ENCODE results near the gene PRKG1. TPM values are rescaled to one million over a fixed set of nuclear protein-coding genes. Genes with fewer than 3 reads are reported as not detected.

The PRKG1 gene
- total and polyA plus RNA-seq, 2 of the 4 experiments (the other 2 are of a cell fraction): 3.5 to 18.3 TPM

- DNase-seq (peak; percentile 59), ATAC-seq (ENCODE audit: low read depth) (peak; percentile 66)
- Histone ChIP-seq H3K27ac (ENCODE audit: insufficient read depth, low read length) (no peak overlapping the region), H3K79me1 (ENCODE audit: low read depth in 1 of 2, low read length in 2 of 2) (peaks cover 0 to 4% of the 10 kb centered on the region in 2 experiments; a peak in 2 of 4 replicates), H3K36me3 (ENCODE audit: control insufficient read depth, insufficient read depth, low read length) (no peaks in the 10 kb centered on the region), H4K20me1 (ENCODE audit: insufficient read depth, low read length) (no peaks in the 10 kb centered on the region), H3K14ac (replicated peaks; ENCODE audit: low read depth, low read length) (no peak overlapping the region), H3K4me1 (ENCODE audit: control insufficient read depth, insufficient read depth, low read length) (peaks cover 5% of the 10 kb centered on the region), H2BK15ac (ENCODE audit: low read depth, low read length) (no peak overlapping the region), H2AK9ac (replicated peaks; ENCODE audit: low read depth, low read length, poor library complexity) (no peak overlapping the region), H4K5ac (ENCODE audit: low read depth, low read length) (no peak overlapping the region), H2AK5ac (ENCODE audit: low read depth, low read length) (no peak overlapping the region), H3K4ac (ENCODE audit: low read depth, low read length) (no peak overlapping the region), H3K27me3 (ENCODE audit: control insufficient read depth, insufficient read depth, low read length) (no peaks in the 10 kb centered on the region), H3K9me1 (ENCODE audit: insufficient read depth, low read length) (no peaks in the 10 kb centered on the region), H2AFZ (replicated peaks; ENCODE audit: low read length, poor library complexity) (no peak overlapping the region), H3K4me2 (ENCODE audit: low read depth, low read length) (peak overlapping the region; percentile 80; the same call in 1 of the 2 replicates), H3K4me3 (ENCODE audit: insufficient read depth, low read depth, low read length) (no peak overlapping the region), H2BK120ac (ENCODE audit: low read depth, low read length) (no peak overlapping the region), H3K9ac (ENCODE audit: low read depth, low read length) (no peak overlapping the region), H2BK5ac (ENCODE audit: low read depth, low read length, poor library complexity, severe bottlenecking) (no peak overlapping the region), H2BK20ac (ENCODE audit: low read depth, low read length) (no peak overlapping the region), H3K9me3 (ENCODE audit: control insufficient read depth, insufficient read depth, low read length) (no peaks in the 10 kb centered on the region), H3K56ac (ENCODE audit: extremely low read depth, insufficient read depth, low read length) (no peak overlapping the region), H3K23ac (ENCODE audit: low read depth, low read length) (no peak overlapping the region), H3K18ac (ENCODE audit: low read depth, low read length) (no peak overlapping the region), H4K91ac (ENCODE audit: insufficient read depth, low read depth, low read length) (no peak overlapping the region), H4K8ac (ENCODE audit: low read depth in 2 of 2, low read length in 2 of 2) (no peak overlapping the region)
- dilution Hi-C loops (cut with HindIII; ENCODE audit: low sequenced_read_pairs, unreplicated experiment): no loop called here
- TF ChIP-seq SMC3 (IDR thresholded peaks at IDR 0.05; ENCODE audit: low read depth, low read length): no peak
- no peak for TF ChIP-seq NFE2L2 (IDR thresholded peaks at IDR 0.05; ENCODE audit: low read depth, low read length)
- TF ChIP-seq USF2 (IDR thresholded peaks at IDR 0.05; ENCODE audit: low read depth, low read length): no peak
- TF ChIP-seq FOS (IDR thresholded peaks at IDR 0.05; ENCODE audit: low read depth, low read length): peak; percentile 51; the same call in 1 of the 2 replicates
- no peak for TF ChIP-seq RAD21 (IDR thresholded peaks at IDR 0.05; ENCODE audit: low read length)
- no peak for TF ChIP-seq MAFK (IDR thresholded peaks at IDR 0.05; ENCODE audit: low read depth, low read length)
- TF ChIP-seq POLR2A (IDR thresholded peaks at IDR 0.05; ENCODE audit: low read depth, low read length): no peak
- TF ChIP-seq, protein P1, sequence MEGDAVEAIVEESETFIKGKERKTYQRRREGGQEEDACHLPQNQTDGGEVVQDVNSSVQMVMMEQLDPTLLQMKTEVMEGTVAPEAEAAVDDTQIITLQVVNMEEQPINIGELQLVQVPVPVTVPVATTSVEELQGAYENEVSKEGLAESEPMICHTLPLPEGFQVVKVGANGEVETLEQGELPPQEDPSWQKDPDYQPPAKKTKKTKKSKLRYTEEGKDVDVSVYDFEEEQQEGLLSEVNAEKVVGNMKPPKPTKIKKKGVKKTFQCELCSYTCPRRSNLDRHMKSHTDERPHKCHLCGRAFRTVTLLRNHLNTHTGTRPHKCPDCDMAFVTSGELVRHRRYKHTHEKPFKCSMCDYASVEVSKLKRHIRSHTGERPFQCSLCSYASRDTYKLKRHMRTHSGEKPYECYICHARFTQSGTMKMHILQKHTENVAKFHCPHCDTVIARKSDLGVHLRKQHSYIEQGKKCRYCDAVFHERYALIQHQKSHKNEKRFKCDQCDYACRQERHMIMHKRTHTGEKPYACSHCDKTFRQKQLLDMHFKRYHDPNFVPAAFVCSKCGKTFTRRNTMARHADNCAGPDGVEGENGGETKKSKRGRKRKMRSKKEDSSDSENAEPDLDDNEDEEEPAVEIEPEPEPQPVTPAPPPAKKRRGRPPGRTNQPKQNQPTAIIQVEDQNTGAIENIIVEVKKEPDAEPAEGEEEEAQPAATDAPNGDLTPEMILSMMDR (conservative IDR thresholded peaks at IDR 0.05; ENCODE audit: low read depth, low read length): no peak
- in situ Hi-C loops (cut with MboI; ENCODE audit: low sequenced_read_pairs): no loop called here
- BruUV-seq (replicated peaks): no TSS peak
- intact Hi-C loops (cut with micrococcal nuclease): no loop called here
- POLR2A ChIA-PET (ENCODE audit: unreplicated experiment): interaction anchor here (0.5 kb wide), 1 partner anchor 666 kb away, joined by 4 read pairs; no protein-coding TSS in a partner anchor
- CTCF ChIA-PET: no interaction called here
- WGBS, 2 experiments (ENCODE audit: extremely low coverage in 2 of 2, insufficient read length in 1 of 2): no CpG with 5 or more reads among the region's 3 CpGs
Measured at GRCh38 chr10:51649064-51649463, 574.8 kb downstream of the PRKG1 start.
